SH-SY5Y (cell line): ENCODE measurements around the gene CHST9.

Experiments used
- GATA2 ChIP-seq: IDR thresholded peaks from 2 replicates; pipeline ENCODE4 v1.6.1; 2011; ENCODE audit warnings: mild to moderate bottlenecking, low read depth, low read length
- GATA3 ChIP-seq: IDR thresholded peaks from 2 replicates; pipeline ENCODE4 v1.6.1; 2011; ENCODE audit warnings: low read depth, mild to moderate bottlenecking, low read length, moderate library complexity

- TF ChIP-seq GATA2 (no peak), GATA3 (no peak)
These were observed 42.2 kb downstream of the CHST9 start for GRCh38 chr18:27142891-27143290.
